Measurements from ENCODE around the gene KASH5.
A peak's percentile ranks its signal among the peaks of the same experiment; 100 is the strongest.

KASH5 gene

DNA sequence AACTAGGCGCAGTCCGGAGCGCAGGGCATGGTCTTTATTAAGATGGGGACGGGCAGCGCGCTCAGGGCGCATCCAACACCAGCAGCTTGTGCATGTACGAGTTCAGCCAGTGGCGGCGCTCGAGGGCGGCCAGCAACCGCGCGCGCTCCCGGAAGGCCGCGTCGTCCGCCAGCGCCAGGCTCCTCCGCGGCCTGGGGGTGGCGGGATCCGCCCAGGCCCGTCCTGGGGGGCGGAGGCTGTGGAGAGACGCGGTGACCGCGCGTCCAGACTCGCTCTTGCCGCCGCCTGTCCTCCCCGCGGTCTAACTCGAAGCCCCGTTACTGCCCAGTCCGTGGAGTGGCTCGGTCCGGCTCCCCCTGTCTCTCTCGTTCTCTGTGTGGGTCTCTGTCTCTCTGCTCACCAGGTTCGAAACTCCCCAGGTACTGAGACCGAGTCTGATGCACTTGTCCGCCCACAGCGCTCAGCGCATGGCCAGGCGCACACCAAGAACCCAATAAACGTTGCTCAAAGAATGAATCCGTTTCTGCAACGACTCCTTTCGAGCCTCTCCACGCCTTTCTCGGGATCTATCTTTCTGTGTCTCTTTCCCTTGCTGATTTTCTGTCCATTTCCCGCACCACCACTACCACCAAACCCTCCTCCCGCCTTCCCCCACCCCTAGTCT lies 34.5 kb downstream of the KASH5 start (continued):
- TF ChIP-seq, protein P1, sequence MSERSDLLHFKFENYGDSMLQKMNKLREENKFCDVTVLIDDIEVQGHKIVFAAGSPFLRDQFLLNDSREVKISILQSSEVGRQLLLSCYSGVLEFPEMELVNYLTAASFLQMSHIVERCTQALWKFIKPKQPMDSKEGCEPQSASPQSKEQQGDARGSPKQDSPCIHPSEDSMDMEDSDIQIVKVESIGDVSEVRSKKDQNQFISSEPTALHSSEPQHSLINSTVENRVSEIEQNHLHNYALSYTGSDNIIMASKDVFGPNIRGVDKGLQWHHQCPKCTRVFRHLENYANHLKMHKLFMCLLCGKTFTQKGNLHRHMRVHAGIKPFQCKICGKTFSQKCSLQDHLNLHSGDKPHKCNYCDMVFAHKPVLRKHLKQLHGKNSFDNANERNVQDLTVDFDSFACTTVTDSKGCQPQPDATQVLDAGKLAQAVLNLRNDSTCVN (tag by site-specific recombination; optimal IDR thresholded peaks at IDR 0.05) = peak; percentile 67
- TF ChIP-seq KLF9 (tag by site-specific recombination; IDR thresholded peaks at IDR 0.05; ENCODE audit: low read depth) (peak; percentile 52), KLF8 (tag by site-specific recombination; IDR thresholded peaks at IDR 0.05) (peak; percentile 54; the same call in 1 of the 2 replicates), ZNF561 (tag by site-specific recombination; IDR thresholded peaks at IDR 0.05; ENCODE audit: borderline replicate concordance) (peak; percentile 78; the same call in 1 of the 2 replicates), SP3 (tag by site-specific recombination; IDR thresholded peaks at IDR 0.05) (peak; percentile 59), BCL11A (tag by site-specific recombination; IDR thresholded peaks at IDR 0.05; ENCODE audit: low read depth) (peak; percentile 50; the same call in 1 of the 2 replicates), EGR2 (tag by site-specific recombination; IDR thresholded peaks at IDR 0.05; ENCODE audit: low read depth) (peak; percentile 30; the same call in 1 of the 2 replicates), ZNF555 (tag by site-specific recombination; conservative IDR thresholded peaks at IDR 0.05) (no peak), ZFHX2 (tag by site-specific recombination; conservative IDR thresholded peaks at IDR 0.05) (peak; percentile 83; the same call in 1 of the 2 replicates), ZNF510 (tag by site-specific recombination; IDR thresholded peaks at IDR 0.05; ENCODE audit: insufficient replicate concordance) (no peak), ZNF335 (tag by site-specific recombination; conservative IDR thresholded peaks at IDR 0.05) (peak; percentile 40), ZBTB1 (tag by site-specific recombination; IDR thresholded peaks at IDR 0.05) (no peak), ZNF366 (tag by site-specific recombination; conservative IDR thresholded peaks at IDR 0.05) (peak; percentile 65; the same call in 1 of the 2 replicates), RBAK (tag by site-specific recombination; IDR thresholded peaks at IDR 0.05) (no peak), ZNF19 (tag by site-specific recombination; IDR thresholded peaks at IDR 0.05; ENCODE audit: low read depth) (no peak), ZNF501 (tag by site-specific recombination; IDR thresholded peaks at IDR 0.05) (no peak), ZNF324 (tag by site-specific recombination; IDR thresholded peaks at IDR 0.05) (no peak)
- TF ChIP-seq, protein P2, sequence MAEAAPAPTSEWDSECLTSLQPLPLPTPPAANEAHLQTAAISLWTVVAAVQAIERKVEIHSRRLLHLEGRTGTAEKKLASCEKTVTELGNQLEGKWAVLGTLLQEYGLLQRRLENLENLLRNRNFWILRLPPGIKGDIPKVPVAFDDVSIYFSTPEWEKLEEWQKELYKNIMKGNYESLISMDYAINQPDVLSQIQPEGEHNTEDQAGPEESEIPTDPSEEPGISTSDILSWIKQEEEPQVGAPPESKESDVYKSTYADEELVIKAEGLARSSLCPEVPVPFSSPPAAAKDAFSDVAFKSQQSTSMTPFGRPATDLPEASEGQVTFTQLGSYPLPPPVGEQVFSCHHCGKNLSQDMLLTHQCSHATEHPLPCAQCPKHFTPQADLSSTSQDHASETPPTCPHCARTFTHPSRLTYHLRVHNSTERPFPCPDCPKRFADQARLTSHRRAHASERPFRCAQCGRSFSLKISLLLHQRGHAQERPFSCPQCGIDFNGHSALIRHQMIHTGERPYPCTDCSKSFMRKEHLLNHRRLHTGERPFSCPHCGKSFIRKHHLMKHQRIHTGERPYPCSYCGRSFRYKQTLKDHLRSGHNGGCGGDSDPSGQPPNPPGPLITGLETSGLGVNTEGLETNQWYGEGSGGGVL (tag by site-specific recombination; IDR thresholded peaks at IDR 0.05) = no peak
- TF ChIP-seq, protein P3, sequence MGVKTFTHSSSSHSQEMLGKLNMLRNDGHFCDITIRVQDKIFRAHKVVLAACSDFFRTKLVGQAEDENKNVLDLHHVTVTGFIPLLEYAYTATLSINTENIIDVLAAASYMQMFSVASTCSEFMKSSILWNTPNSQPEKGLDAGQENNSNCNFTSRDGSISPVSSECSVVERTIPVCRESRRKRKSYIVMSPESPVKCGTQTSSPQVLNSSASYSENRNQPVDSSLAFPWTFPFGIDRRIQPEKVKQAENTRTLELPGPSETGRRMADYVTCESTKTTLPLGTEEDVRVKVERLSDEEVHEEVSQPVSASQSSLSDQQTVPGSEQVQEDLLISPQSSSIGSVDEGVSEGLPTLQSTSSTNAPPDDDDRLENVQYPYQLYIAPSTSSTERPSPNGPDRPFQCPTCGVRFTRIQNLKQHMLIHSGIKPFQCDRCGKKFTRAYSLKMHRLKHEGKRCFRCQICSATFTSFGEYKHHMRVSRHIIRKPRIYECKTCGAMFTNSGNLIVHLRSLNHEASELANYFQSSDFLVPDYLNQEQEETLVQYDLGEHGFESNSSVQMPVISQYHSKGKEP (tag by site-specific recombination; IDR thresholded peaks at IDR 0.05) = 0 out of 2 replicates have a peak, but pooled peaks have one; percentile 15
- TF ChIP-seq, protein P4, sequence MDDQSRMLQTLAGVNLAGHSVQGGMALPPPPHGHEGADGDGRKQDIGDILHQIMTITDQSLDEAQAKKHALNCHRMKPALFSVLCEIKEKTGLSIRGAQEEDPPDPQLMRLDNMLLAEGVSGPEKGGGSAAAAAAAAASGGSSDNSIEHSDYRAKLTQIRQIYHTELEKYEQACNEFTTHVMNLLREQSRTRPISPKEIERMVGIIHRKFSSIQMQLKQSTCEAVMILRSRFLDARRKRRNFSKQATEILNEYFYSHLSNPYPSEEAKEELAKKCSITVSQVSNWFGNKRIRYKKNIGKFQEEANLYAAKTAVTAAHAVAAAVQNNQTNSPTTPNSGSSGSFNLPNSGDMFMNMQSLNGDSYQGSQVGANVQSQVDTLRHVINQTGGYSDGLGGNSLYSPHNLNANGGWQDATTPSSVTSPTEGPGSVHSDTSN (CRISPR knock-in tag; IDR thresholded peaks at IDR 0.05) = peak; percentile 63; the same call in 1 of the 2 replicates
- TF ChIP-seq, protein P5, sequence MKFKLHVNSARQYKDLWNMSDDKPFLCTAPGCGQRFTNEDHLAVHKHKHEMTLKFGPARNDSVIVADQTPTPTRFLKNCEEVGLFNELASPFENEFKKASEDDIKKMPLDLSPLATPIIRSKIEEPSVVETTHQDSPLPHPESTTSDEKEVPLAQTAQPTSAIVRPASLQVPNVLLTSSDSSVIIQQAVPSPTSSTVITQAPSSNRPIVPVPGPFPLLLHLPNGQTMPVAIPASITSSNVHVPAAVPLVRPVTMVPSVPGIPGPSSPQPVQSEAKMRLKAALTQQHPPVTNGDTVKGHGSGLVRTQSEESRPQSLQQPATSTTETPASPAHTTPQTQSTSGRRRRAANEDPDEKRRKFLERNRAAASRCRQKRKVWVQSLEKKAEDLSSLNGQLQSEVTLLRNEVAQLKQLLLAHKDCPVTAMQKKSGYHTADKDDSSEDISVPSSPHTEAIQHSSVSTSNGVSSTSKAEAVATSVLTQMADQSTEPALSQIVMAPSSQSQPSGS (tag by site-specific recombination; IDR thresholded peaks at IDR 0.05; ENCODE audit: low read depth) = no peak
- TF ChIP-seq, protein P6, sequence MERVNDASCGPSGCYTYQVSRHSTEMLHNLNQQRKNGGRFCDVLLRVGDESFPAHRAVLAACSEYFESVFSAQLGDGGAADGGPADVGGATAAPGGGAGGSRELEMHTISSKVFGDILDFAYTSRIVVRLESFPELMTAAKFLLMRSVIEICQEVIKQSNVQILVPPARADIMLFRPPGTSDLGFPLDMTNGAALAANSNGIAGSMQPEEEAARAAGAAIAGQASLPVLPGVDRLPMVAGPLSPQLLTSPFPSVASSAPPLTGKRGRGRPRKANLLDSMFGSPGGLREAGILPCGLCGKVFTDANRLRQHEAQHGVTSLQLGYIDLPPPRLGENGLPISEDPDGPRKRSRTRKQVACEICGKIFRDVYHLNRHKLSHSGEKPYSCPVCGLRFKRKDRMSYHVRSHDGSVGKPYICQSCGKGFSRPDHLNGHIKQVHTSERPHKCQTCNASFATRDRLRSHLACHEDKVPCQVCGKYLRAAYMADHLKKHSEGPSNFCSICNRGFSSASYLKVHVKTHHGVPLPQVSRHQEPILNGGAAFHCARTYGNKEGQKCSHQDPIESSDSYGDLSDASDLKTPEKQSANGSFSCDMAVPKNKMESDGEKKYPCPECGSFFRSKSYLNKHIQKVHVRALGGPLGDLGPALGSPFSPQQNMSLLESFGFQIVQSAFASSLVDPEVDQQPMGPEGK (tag by site-specific recombination; IDR thresholded peaks at IDR 0.05) = peak; percentile 80

Data from HEK293 (cell line).